ENCODE measurements around the gene MGLL. TPM values are rescaled to one million over a fixed set of nuclear protein-coding genes. Genes with fewer than 3 reads are reported as not detected.
A peak's percentile ranks its signal among the peaks of the same experiment; 100 is the strongest.
"Not testable (repeated sequence)": the region's sequence is repeated elsewhere in the genome, so short reads cannot be mapped to it uniquely, and the experiment has no call there.

Gene MGLL
- total RNA-seq, 2 experiments from 2014 or later = 3.4 to 5.0 TPM

DNA sequence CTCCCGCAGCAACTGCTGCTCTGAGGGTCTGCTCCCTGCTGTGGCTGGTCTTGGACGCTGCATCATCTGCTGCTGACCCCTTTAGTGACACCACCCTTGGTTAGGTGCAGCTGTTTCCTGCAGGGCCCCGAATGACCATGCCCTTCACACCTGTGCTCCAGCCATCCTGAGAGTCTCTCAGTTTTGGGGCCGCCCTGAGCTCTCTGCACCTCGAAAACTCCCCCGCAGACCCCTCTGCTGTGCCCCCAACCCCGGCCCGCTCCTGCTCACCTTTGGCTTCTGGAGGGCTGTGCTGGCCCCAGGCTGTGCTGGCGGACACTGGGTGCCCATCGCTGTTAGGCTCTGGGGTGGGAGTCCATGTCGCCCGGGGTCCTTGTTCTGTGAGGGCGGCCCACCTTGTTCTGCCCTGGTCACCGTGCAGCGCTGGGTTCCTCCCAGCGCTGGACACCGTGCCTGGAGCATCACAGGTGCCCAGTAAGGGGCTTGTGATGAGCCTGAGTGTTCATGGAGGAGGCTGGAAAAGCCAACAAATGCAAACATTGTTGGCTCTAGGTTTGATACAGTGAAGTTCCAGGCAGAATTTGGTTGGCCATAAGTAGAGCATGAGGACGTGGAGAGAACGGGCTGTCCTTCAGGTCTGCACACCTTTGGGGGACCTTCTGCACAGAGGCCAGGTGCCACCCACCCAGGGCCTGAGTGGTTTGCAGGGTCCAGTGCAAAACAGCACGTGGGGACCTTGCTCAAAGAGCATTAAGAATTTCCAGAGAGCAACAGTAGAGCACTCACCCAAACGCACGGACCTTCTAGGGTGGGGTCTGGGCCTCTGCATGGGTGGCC lies 137.2 kb downstream of the MGLL start:
- H3K4me3 Mint-ChIP-seq = no peak overlapping the region
- no peaks in the 10 kb centered on the region for H3K36me3 Mint-ChIP-seq
- H3K4me1 Mint-ChIP-seq = peaks cover 3% of the 10 kb centered on the region
- H3K27ac Mint-ChIP-seq = no peak overlapping the region
- ATAC-seq = peak; percentile 53
- no peak for DNase-seq
- no peaks in the 10 kb centered on the region for H3K9me3 Mint-ChIP-seq (ENCODE audit: low read depth)
- H3K27me3 Mint-ChIP-seq = no peaks in the 10 kb centered on the region
- CTCF ChIA-PET = interaction anchor here (4.5 kb wide), 1 partner anchor 10 kb away, joined by 29 read pairs; no protein-coding TSS in a partner anchor

DNA sequence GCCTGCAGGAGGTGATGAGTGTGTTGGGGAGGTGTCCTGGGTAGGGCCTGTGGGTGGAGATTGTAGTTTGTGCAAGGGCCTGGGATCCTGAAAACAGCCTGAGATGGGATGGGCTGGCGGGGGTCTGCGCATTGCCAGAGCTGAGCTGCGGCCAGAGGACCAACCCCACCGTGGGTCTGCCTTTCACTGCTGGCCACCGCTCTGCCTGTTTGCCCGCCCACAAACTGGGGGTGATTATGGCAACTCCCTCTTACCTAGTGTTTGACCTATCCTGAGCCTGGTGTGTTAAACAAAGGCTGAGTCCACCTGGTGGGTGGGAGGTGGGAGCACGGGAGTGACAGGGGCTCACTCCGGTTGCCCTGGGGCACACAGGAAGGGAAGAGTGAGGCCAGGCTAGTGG lies 139.8 kb downstream of the MGLL start:
- ATAC-seq = no peak
- no peaks in the 10 kb centered on the region for H3K36me3 Mint-ChIP-seq

DNA sequence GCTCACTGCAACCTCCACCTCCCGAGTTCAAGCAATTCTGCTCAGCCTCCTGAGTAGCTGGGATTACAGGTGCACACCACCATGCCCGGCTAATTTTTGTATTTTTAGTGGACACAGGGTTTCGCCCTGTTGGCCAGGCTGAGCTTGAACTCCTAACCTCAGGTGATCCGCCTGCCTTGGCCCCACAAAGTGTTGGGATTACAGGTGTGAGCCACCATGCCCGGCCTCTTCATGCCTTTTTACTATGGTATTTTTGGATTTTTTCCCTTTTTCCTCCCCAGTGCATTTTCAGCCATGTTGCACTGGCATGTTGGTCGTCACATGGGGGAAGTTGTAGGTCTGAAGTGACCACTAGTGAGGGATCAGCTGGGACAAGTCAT lies 140.2 kb downstream of the MGLL start:
- H3K27ac Mint-ChIP-seq = not testable (repeated sequence)

More for the DNA sequence above, 139.8 kb downstream of the MGLL start:
- Mint-ChIP-seq H3K27ac (no peak overlapping the region), H3K9me3 (ENCODE audit: low read depth) (no peaks in the 10 kb centered on the region), H3K4me3 (no peak overlapping the region), H3K4me1 (peaks cover 3% of the 10 kb centered on the region), H3K27me3 (no peaks in the 10 kb centered on the region)
- CTCF ChIA-PET = interaction anchor here (2.0 to 4.5 kb wide), 2 partner anchors 13 to 108 kb away, joined by 7 to 29 read pairs; no protein-coding TSS in a partner anchor
- no peak for DNase-seq

DNA sequence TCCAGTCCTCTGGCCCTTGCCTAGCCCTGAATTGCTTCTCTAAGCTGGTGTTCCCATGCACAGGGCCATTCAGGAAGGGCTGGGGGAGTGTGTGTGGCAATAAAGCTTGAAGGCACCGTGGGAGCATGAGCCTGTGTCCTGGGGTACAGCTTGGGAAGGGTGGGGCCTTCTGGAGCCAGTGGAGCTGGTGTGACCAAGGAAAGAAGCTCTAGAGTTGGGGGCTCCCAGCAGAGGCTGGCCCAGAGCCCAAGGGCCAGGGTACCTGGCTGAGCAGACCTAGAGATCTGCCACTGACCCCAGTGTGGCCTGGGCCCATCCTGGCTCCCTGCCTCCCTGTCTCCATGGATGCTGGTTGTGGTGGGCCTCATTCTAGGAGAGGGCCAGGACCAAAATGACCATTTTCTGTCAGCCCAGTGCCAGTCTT lies 141.5 kb downstream of the MGLL start:
- no peaks in the 10 kb centered on the region for H3K36me3 Mint-ChIP-seq
- no peak overlapping the region for H3K27ac Mint-ChIP-seq
- DNase-seq = no peak
- no peaks in the 10 kb centered on the region for H3K9me3 Mint-ChIP-seq (ENCODE audit: low read depth)
- no peaks in the 10 kb centered on the region for H3K27me3 Mint-ChIP-seq
- H3K4me3 Mint-ChIP-seq = no peak overlapping the region
- CTCF ChIA-PET = interaction anchor here (2.0 to 4.5 kb wide), 2 partner anchors 15 to 106 kb away, joined by 7 to 29 read pairs; no protein-coding TSS in a partner anchor
- ATAC-seq = no peak
- peaks cover 3% of the 10 kb centered on the region for H3K4me1 Mint-ChIP-seq

More for the DNA sequence above, 140.2 kb downstream of the MGLL start:
- not testable (repeated sequence) for H3K9me3 Mint-ChIP-seq (ENCODE audit: low read depth); H3K4me3 Mint-ChIP-seq; ATAC-seq; DNase-seq; H3K27me3 Mint-ChIP-seq; H3K36me3 Mint-ChIP-seq; H3K4me1 Mint-ChIP-seq
- CTCF ChIA-PET = interaction anchor here (2.0 to 4.5 kb wide), 2 partner anchors 13 to 107 kb away, joined by 7 to 29 read pairs; no protein-coding TSS in a partner anchor

DNA sequence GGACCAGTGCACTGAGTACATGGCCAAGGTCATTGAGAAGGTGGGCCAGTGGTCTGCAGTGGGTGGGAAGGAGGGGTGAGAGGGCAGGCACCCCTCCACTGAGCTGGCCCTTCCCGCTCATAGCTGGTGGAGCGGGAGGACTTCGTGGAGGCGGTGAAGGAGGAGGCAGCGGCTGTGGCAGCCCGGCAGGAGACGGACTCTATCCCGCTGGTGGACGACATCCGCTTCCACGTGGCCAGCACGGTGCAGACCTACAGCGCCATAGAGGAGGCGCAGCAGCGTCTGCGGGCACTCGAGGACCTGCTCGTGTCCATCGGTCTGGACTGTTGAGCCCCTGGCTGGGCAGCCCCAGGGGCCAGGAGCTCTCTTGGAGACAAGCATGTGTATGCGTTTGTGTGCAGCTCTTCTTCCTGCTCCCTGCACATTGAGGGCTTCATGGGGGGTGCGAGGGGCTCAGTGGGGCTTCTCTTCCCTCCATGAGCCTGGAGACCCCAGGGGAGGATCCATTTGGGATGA lies 142.1 kb downstream of the MGLL start:
- Mint-ChIP-seq H3K4me1 (peaks cover 3% of the 10 kb centered on the region), H3K9me3 (ENCODE audit: low read depth) (no peaks in the 10 kb centered on the region), H3K36me3 (no peaks in the 10 kb centered on the region), H3K27ac (no peak overlapping the region), H3K27me3 (no peaks in the 10 kb centered on the region), H3K4me3 (no peak overlapping the region)
- CTCF ChIA-PET = interaction anchor here (0.8 kb wide), 1 partner anchor 33 kb away, joined by 3 read pairs; no protein-coding TSS in a partner anchor
- DNase-seq (no peak), ATAC-seq (no peak)

DNA sequence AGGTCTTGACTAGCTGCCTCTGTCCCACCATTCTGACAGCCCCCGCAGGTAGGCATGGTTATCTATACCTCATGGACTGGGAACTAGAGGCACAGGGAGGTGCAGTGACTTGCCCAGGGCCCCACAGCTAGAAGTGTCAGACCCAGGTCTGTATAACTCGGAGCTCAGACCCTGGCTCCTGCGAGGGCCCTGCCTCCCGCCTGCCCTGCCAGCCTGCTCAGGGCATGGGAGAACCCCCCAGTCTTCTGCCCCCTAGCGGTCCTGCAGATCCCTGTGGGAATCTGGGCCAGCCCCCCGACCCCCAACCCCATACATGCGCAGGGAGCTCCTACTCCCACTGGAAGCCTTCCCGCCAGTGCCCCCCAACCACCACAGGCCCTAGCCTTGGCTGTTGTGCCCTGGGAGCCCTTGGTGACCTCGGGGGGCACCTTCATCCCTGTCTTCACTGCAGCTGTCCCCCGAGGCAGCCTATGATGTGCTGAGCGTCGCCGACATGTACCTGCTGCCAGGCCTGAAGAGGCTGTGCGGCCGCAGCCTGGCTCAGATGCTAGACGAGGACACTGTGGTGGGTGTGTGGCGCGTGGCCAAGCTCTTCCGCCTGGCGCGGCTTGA lies 142.7 kb downstream of the MGLL start:
- ATAC-seq (no peak), DNase-seq (no peak)
- CTCF ChIA-PET = interaction anchor here (0.8 to 1.2 kb wide), 3 partner anchors 17 to 105 kb away, joined by 3 to 5 read pairs (median 3); no protein-coding TSS in a partner anchor
- H3K4me3 Mint-ChIP-seq = no peak overlapping the region
- H3K9me3 Mint-ChIP-seq (ENCODE audit: low read depth) = no peaks in the 10 kb centered on the region
- H3K27ac Mint-ChIP-seq = no peak overlapping the region
- H3K36me3 Mint-ChIP-seq = no peaks in the 10 kb centered on the region
- peaks cover 3% of the 10 kb centered on the region for H3K4me1 Mint-ChIP-seq
- no peaks in the 10 kb centered on the region for H3K27me3 Mint-ChIP-seq

DNA sequence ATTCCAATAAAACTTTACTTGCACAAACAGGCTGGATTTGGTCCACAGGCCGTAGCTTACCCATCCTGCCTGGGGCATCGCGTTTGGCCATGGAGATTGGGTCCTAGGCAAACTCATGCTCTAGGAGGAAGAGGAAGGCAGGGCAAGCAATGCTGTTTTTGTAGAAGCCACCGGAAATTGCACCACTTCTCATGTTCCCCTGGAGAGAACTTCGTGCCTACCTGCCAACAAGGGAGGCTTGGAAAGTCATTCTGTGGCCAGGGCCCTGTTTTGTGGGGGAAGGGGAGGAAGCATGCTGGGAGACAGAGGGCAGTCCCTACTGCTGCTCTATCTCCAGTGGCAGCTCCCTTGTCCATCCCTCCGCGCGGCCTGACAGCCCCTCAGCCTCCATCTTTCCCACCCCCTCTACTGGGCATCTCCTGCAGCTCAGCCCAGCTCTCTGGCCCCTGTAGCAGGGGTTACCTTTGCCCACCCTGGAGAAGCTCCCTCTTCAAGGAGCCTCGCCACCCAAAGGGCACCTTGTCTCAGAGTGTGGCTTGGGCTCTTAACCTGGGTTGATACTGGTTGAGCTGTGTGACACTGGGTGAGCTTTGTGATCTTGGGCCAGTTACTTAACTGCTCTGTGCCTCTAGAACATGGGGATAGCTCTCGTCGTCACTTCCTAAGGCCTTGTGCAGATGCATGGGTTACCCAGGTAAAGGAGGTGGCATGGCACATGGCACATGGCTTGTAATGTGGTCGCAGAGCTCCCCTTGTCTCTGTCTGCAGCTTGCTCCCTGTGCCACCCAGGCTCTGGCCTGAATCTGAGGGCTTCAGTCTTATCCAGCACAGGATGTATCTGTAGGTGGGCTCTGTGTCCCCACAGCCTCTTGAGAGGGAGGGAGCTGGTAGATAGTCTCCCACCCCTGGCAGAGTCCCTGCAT lies 143.4 kb downstream of the MGLL start:
- Mint-ChIP-seq H3K9me3 (ENCODE audit: low read depth) (no peaks in the 10 kb centered on the region), H3K27ac (no peak overlapping the region), H3K36me3 (no peaks in the 10 kb centered on the region), H3K27me3 (no peaks in the 10 kb centered on the region), H3K4me3 (no peak overlapping the region), H3K4me1 (peaks cover 6% of the 10 kb centered on the region)
- CTCF ChIA-PET = interaction anchor here (0.7 to 1.2 kb wide), 5 partner anchors 16 to 286 kb away, joined by 3 to 5 read pairs (median 3); no protein-coding TSS in a partner anchor
- ATAC-seq (no peak), DNase-seq (no peak)

DNA sequence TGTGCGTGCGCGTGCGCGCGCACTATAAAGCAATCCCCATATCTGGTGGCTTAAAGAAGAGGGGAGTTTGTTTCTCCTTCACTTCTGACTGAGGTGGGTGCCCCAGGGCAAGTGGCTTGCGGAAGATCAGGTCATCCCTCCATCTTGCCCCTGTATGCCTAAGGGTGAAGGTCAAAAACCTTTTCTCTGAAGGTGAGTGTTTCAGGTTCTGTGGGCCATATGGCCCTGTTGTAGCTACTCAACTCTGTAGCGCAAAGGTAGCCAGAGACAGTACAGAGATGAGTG lies 144.1 kb downstream of the MGLL start:
- Mint-ChIP-seq H3K4me1 (peaks cover 9% of the 10 kb centered on the region), H3K27ac (no peak overlapping the region), H3K4me3 (no peak overlapping the region), H3K27me3 (no peaks in the 10 kb centered on the region), H3K9me3 (ENCODE audit: low read depth) (no peaks in the 10 kb centered on the region), H3K36me3 (no peaks in the 10 kb centered on the region)
- CTCF ChIA-PET = interaction anchor here (1.2 kb wide), 1 partner anchor 103 kb away, joined by 5 read pairs; no protein-coding TSS in a partner anchor
- ATAC-seq = no peak
- no peak for DNase-seq

DNA sequence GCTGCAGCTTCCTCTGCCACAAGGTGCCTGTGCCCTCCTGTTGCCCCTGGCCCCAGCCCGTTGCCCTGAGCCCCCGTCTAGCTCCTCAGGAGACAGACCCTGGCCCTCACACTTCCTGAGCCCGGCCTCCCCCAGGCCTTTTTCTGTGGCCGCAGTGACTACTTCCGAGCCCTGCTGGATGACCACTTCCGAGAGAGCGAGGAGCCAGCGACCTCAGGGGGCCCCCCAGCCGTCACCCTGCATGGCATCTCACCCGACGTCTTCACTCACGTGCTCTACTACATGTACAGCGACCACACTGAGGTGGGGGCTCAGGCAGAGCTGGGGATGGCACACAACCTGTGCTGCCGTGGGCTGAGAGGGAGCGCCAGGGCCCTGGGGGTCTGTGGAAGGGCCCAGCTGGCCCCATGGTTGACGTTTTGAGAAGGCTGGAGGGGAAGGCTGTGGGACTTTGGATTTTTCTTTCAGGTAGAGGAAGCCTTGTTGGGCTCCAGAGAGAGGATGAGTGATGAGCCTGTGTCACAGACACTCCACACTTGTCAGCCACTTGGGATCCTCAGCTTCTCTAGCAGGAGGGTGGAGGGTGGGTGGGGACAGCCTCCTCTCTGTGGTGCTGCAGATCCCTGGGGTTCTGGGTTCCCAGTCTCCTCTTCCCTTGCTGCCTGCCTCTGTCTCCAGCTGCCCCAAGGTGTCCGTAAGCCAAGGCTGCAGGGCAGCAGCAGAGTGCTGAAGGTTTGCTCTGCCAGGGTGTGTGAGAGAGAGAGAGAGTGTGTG lies 144.6 kb downstream of the MGLL start:
- H3K27ac Mint-ChIP-seq = no peak overlapping the region
- H3K36me3 Mint-ChIP-seq = no peaks in the 10 kb centered on the region
- peaks cover 9% of the 10 kb centered on the region for H3K4me1 Mint-ChIP-seq
- H3K27me3 Mint-ChIP-seq = no peaks in the 10 kb centered on the region
- CTCF ChIA-PET = interaction anchor here (1.5 kb wide), 1 partner anchor 16 kb away, joined by 3 read pairs; no protein-coding TSS in a partner anchor
- ATAC-seq = no peak
- no peak for DNase-seq
- no peak overlapping the region for H3K4me3 Mint-ChIP-seq
- no peaks in the 10 kb centered on the region for H3K9me3 Mint-ChIP-seq (ENCODE audit: low read depth)

DNA sequence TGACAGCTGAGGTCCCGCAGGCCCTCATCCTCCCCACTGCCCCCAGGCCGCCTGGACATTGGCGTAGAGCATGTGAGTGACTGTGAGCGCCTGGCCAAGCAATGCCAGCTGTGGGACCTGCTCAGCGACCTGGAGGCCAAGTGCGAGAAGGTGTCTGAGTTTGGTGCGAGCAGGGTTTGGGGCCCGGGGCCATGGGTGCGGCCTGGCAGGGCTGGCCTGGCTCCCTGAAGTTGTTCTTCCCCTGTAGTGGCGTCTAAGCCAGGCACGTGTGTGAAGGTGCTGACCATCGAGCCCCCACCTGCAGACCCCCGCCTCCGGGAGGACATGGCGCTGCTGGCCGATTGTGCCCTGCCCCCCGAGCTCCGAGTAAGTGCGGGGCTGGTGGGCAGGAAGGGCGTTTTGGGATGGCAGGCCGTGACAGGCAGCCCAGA lies 145.4 kb downstream of the MGLL start:
- DNase-seq (no peak), ATAC-seq (no peak)
- H3K4me1 Mint-ChIP-seq = peaks cover 9% of the 10 kb centered on the region
- H3K4me3 Mint-ChIP-seq = no peak overlapping the region
- H3K9me3 Mint-ChIP-seq (ENCODE audit: low read depth) = no peaks in the 10 kb centered on the region
- H3K36me3 Mint-ChIP-seq = no peaks in the 10 kb centered on the region
- no peak overlapping the region for H3K27ac Mint-ChIP-seq
- CTCF ChIA-PET = interaction anchor here (1.5 kb wide), 1 partner anchor 17 kb away, joined by 3 read pairs; no protein-coding TSS in a partner anchor
- no peaks in the 10 kb centered on the region for H3K27me3 Mint-ChIP-seq

DNA sequence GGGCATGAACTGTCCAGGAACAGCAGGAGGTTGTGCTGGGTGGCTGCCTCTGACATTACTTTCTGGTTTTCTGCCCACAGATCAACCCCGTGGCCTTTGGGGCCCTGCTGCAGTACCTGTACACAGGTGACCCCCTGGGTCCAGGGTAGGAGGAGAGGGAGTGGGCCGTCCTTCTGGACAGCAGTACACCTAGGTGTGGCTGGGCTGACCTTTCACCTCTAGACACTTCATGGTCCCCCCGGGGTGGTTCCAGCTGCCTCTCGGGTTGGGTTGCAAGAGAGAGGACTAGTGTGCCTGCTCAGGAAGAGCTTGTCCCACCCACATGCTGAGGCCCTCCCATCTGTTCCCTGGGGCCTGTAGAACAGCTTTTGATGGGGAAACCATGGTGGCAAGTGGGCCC lies 145.9 kb downstream of the MGLL start:
- CTCF ChIA-PET = interaction anchor here (1.5 kb wide), 1 partner anchor 18 kb away, joined by 3 read pairs; no protein-coding TSS in a partner anchor
- no peak overlapping the region for H3K27ac Mint-ChIP-seq
- no peaks in the 10 kb centered on the region for H3K27me3 Mint-ChIP-seq
- ATAC-seq (no peak), DNase-seq (no peak)
- peaks cover 12% of the 10 kb centered on the region for H3K4me1 Mint-ChIP-seq
- no peaks in the 10 kb centered on the region for H3K36me3 Mint-ChIP-seq
- no peak overlapping the region for H3K4me3 Mint-ChIP-seq
- H3K9me3 Mint-ChIP-seq (ENCODE audit: low read depth) = no peaks in the 10 kb centered on the region

DNA sequence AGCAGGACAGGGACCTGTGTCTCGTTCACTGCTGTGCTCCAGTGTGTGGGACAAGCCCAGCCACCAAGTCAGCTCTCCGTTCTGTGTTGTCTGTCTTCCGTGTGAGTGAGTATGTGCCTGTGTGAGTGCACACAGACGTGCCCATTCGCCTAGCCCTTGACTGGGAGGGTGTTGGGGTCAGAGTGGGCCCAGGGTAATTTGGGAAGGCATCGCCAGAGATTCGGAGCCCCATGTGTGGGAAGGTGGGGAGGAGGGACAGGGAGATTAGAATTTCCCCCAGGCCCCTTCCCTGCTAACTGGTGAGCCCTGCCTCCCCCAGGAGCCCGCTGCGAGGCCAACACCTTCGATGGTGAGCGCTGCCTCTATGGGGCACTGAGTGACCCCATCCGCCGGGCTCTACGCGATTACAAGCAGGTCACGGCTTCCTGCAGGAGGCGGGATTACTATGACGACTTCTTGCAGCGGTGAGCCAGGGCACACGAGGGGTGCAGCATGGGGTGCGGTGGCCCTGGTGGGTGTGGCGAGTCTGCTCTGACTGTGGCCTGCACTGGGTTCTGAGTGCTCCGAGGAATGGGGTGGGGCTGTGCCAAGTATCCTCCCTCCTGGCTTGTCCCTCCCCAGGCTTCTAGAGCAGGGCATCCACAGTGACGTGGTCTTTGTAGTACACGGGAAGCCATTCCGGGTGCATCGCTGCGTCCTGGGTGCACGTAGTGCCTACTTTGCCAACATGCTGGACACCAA lies 146.5 kb downstream of the MGLL start:
- no peak for DNase-seq
- Mint-ChIP-seq H3K36me3 (no peaks in the 10 kb centered on the region), H3K4me3 (no peak overlapping the region), H3K4me1 (peaks cover 14% of the 10 kb centered on the region), H3K27me3 (no peaks in the 10 kb centered on the region), H3K9me3 (ENCODE audit: low read depth) (no peaks in the 10 kb centered on the region), H3K27ac (no peak overlapping the region)
- no peak for ATAC-seq
- CTCF ChIA-PET = no interaction called here
